IMR-90 (cell line): ENCODE measurements around the gene RRP36. TPM values are rescaled to one million over a fixed set of nuclear protein-coding genes. Genes with fewer than 3 reads are reported as not detected.

Experiments used
- ATAC-seq: fragments of 200-7000 bp; cut with Tn5 transposase; 2 replicates; pipeline ENCODE4 v1.9.1; 2020; ENCODE audit warnings: low read depth, mild to moderate bottlenecking, moderate library complexity
- BruUV-seq: library from RNA; stranded (reverse); fragments of 400-500 nt; replicated peaks from 2 replicates; lab custom pipeline; 2021; lab: Mats Ljungman, UMichigan
- CTCF ChIA-PET: fragments of 300-600 bp; formaldehyde crosslinking; extraction: SDS; loops from one replicate; lab custom pipeline; 2021; ENCODE audit warnings: antibody characterized with exemption; lab: Yijun Ruan, JAX
- POLR2A ChIA-PET: fragments of 300-600 bp; sonication (Branson Sonifier 250); formaldehyde crosslinking; loops from one replicate; lab custom pipeline; 2022; ENCODE audit warnings: antibody characterized with exemption; ENCODE audit not compliant: unreplicated experiment; lab: Charles Lee
- DNase-seq: peaks from one replicate; pipeline ENCODE4 v3.0.0; 2013
- H2AFZ ChIP-seq: replicated peaks from 2 replicates; pipeline ENCODE3; 2013; ENCODE audit warnings: low read length, mild to moderate bottlenecking; ENCODE audit not compliant: poor library complexity
- H2AK5ac ChIP-seq: 2 replicates; pipeline ENCODE4 v1.6.1; 2013; ENCODE audit warnings: low read depth, low read length, inconsistent platforms
- H2AK9ac ChIP-seq: replicated peaks from 2 replicates; pipeline ENCODE3; 2013; ENCODE audit warnings: mild to moderate bottlenecking, low read depth, low read length, moderate library complexity; ENCODE audit not compliant: poor library complexity
- H2BK120ac ChIP-seq: 2 replicates; pipeline ENCODE4 v1.6.1; 2013; ENCODE audit warnings: low read depth, low read length, inconsistent platforms
- H2BK15ac ChIP-seq: 3 replicates; pipeline ENCODE4 v1.6.1; 2013; ENCODE audit warnings: low read depth, low read length, inconsistent platforms
- H2BK20ac ChIP-seq: 2 replicates; pipeline ENCODE4 v1.6.1; 2013; ENCODE audit warnings: low read depth, mild to moderate bottlenecking, inconsistent platforms, low read length, moderate library complexity
- H2BK5ac ChIP-seq: 2 replicates; pipeline ENCODE4 v1.6.1; 2013; ENCODE audit warnings: mild to moderate bottlenecking, low read depth, low read length, inconsistent platforms; ENCODE audit not compliant: poor library complexity, severe bottlenecking
- H3K14ac ChIP-seq: replicated peaks from 2 replicates; pipeline ENCODE4 v1.6.1; 2013; ENCODE audit warnings: low read depth, low read length, inconsistent platforms
- H3K18ac ChIP-seq: 2 replicates; pipeline ENCODE4 v1.6.1; 2013; ENCODE audit warnings: low read depth, low read length, control low read depth
- H3K23ac ChIP-seq: 2 replicates; pipeline ENCODE4 v1.6.1; 2013; ENCODE audit warnings: low read depth, low read length, inconsistent platforms
- H3K27ac ChIP-seq: 2 replicates; pipeline ENCODE4 v1.5.1; 2013; ENCODE audit warnings: mild to moderate bottlenecking, control low read depth, low read length; ENCODE audit not compliant: insufficient read depth
- H3K27me3 ChIP-seq: 2 replicates; pipeline ENCODE4 v1.6.1; 2013; ENCODE audit warnings: low read length; ENCODE audit not compliant: control insufficient read depth, insufficient read depth
- H3K36me3 ChIP-seq: 2 replicates; pipeline ENCODE4 v1.6.1; 2013; ENCODE audit warnings: low read length, mixed read lengths; ENCODE audit not compliant: control insufficient read depth, insufficient read depth
- H3K4ac ChIP-seq: 2 replicates; pipeline ENCODE4 v1.6.1; 2013; ENCODE audit warnings: low read depth, low read length, inconsistent platforms
- H3K4me1 ChIP-seq: 2 replicates; pipeline ENCODE4 v1.6.1; 2013; ENCODE audit warnings: low read length, mixed read lengths; ENCODE audit not compliant: control insufficient read depth, insufficient read depth
- H3K4me2 ChIP-seq: 2 replicates; pipeline ENCODE4 v1.6.1; 2013; ENCODE audit warnings: low read depth, mild to moderate bottlenecking, control low read depth, low read length, moderate library complexity
- H3K4me3 ChIP-seq: 2 replicates; pipeline ENCODE4 v1.5.1; 2013; ENCODE audit warnings: low read depth, mild to moderate bottlenecking, control low read depth, low read length, moderate library complexity; ENCODE audit not compliant: insufficient read depth
- H3K56ac ChIP-seq: 2 replicates; pipeline ENCODE4 v1.6.1; 2013; ENCODE audit warnings: low read length, inconsistent platforms; ENCODE audit not compliant: insufficient read depth; ENCODE audit errors: extremely low read depth
- H3K79me1 ChIP-seq, 2 experiments: 2 replicates each; pipeline ENCODE4 v1.6.1; 2013; ENCODE audit warnings: low read length in 2 of 2, inconsistent platforms in 1 of 2, low read depth in 1 of 2
- H3K9ac ChIP-seq: 2 replicates; pipeline ENCODE4 v1.6.1; 2013; ENCODE audit warnings: low read depth, low read length, control low read depth
- H3K9me1 ChIP-seq: 2 replicates; pipeline ENCODE4 v1.6.1; 2013; ENCODE audit warnings: low read length, inconsistent platforms; ENCODE audit not compliant: insufficient read depth
- H3K9me3 ChIP-seq: 2 replicates; pipeline ENCODE4 v1.6.1; 2013; ENCODE audit warnings: low read length; ENCODE audit not compliant: control insufficient read depth, insufficient read depth
- H4K20me1 ChIP-seq: 2 replicates; pipeline ENCODE4 v1.6.1; 2013; ENCODE audit warnings: low read length, inconsistent platforms; ENCODE audit not compliant: insufficient read depth
- H4K5ac ChIP-seq: 2 replicates; pipeline ENCODE4 v1.6.1; 2013; ENCODE audit warnings: mild to moderate bottlenecking, low read depth, low read length, control low read depth
- H4K8ac ChIP-seq, 2 experiments: 2 replicates each; pipeline ENCODE4 v1.6.1; 2013; ENCODE audit warnings: low read depth in 2 of 2, low read length in 2 of 2, control low read depth in 1 of 2, inconsistent platforms in 1 of 2
- H4K91ac ChIP-seq: 2 replicates; pipeline ENCODE4 v1.6.1; 2013; ENCODE audit warnings: low read depth, low read length, inconsistent platforms; ENCODE audit not compliant: insufficient read depth
- BHLHE40 ChIP-seq: fragments of 150-350 bp; IDR thresholded peaks from 2 replicates; pipeline ENCODE4 v1.6.1; 2016; ENCODE audit warnings: mild to moderate bottlenecking, low read depth, low read length
- CEBPB ChIP-seq: IDR thresholded peaks from 2 replicates; pipeline ENCODE4 v1.6.1; 2012; ENCODE audit warnings: low read depth, low read length, improper control_type of control experiment
- CHD1 ChIP-seq: IDR thresholded peaks from 2 replicates; pipeline ENCODE4 v1.6.1; 2012; ENCODE audit warnings: low read depth, low read length, improper control_type of control experiment
- FOS ChIP-seq: fragments of 150-350 bp; IDR thresholded peaks from 2 replicates; pipeline ENCODE4 v1.6.1; 2016; ENCODE audit warnings: low read depth, low read length
- MAFK ChIP-seq: IDR thresholded peaks from 2 replicates; pipeline ENCODE4 v1.6.1; 2012; ENCODE audit warnings: low read depth, low read length, improper control_type of control experiment
- MAZ ChIP-seq: IDR thresholded peaks from 2 replicates; pipeline ENCODE4 v1.6.1; 2012; ENCODE audit warnings: low read depth, mild to moderate bottlenecking, low read length, improper control_type of control experiment, moderate library complexity, borderline replicate concordance
- MXI1 ChIP-seq: IDR thresholded peaks from 2 replicates; pipeline ENCODE4 v1.6.1; 2012; ENCODE audit warnings: low read depth, mild to moderate bottlenecking, low read length, moderate library complexity, borderline replicate concordance
- RAD21 ChIP-seq: IDR thresholded peaks from 2 replicates; pipeline ENCODE4 v1.6.1; 2012; ENCODE audit warnings: low read length, improper control_type of control experiment
- RCOR1 ChIP-seq: IDR thresholded peaks from 2 replicates; pipeline ENCODE4 v1.6.1; 2012; ENCODE audit warnings: mild to moderate bottlenecking, low read length, improper control_type of control experiment; ENCODE audit not compliant: insufficient replicate concordance
- RFX5 ChIP-seq: IDR thresholded peaks from 2 replicates; pipeline ENCODE4 v1.8.0; 2012; ENCODE audit warnings: low read depth, mild to moderate bottlenecking, low read length, moderate library complexity
- SMC3 ChIP-seq: fragments of 150-350 bp; IDR thresholded peaks from 2 replicates; pipeline ENCODE4 v1.6.1; 2016; ENCODE audit warnings: low read depth, mild to moderate bottlenecking, antibody characterized with exemption, low read length, moderate library complexity
- USF2 ChIP-seq: fragments of 150-350 bp; IDR thresholded peaks from 2 replicates; pipeline ENCODE4 v1.6.1; 2017; ENCODE audit warnings: mild to moderate bottlenecking, antibody characterized with exemption, low read length, low read depth
- WGBS, 2 experiments: methylation state at CpG; one replicate each; pipeline versions ENCODE4 v1.1.5 to v1.1.7; 2013; ENCODE audit warnings: missing lambda C conversion rate in 2 of 2; ENCODE audit not compliant: insufficient read length in 1 of 2; ENCODE audit errors: extremely low coverage in 2 of 2; 5-methylcytosine and 5-hydroxymethylcytosine counted together
- dilution Hi-C: fragments of 300-500 bp; cut with HindIII; formaldehyde crosslinking; loops from one replicate; pipeline ENCODE4 v1.14.3; 2018; ENCODE audit warnings: low sequenced_read_pairs; ENCODE audit not compliant: unreplicated experiment
- in situ Hi-C: fragments of 300-500 bp; cut with MboI; formaldehyde crosslinking; loops from 3 replicates; pipeline ENCODE4 v1.14.3; 2019; ENCODE audit warnings: low sequenced_read_pairs, inconsistent platforms, mixed read lengths
- intact Hi-C: fragments of 100-400 bp; cut with micrococcal nuclease; formaldehyde crosslinking; loops from 2 replicates; pipeline ENCODE4 v1.10.0; 2022
- polyA plus RNA-seq, 3 experiments: library from polyadenylated mRNA; depleted of rRNA; stranded (reverse); fragments of >200 nt; gene quantifications; 2 replicates each; pipeline ENCODE4 v1.2.3, GENCODE V29; 2012; ENCODE audit warnings: low replicate concordance in 1 of 3
- total RNA-seq: library from RNA; depleted of rRNA; stranded (reverse); fragments of >200 nt; gene quantifications from 2 replicates; pipeline ENCODE4 v1.2.3, GENCODE V29; 2012
- TF ChIP-seq, protein P1 (sequence below): fragments of 150-350 bp; IDR thresholded peaks from 2 replicates; pipeline ENCODE4 v1.6.1; 2016; ENCODE audit warnings: low read depth, mild to moderate bottlenecking, low read length, moderate library complexity, borderline replicate concordance

The RRP36 gene
- total and polyA plus RNA-seq, 2 of the 4 experiments (the other 2 are of a cell fraction): 54.3 to 106 TPM

GRCh38 chr6:43053545-43054205 is 32.3 kb downstream of the RRP36 start, which contains the start of gene CUL7 (continued):
- no peak for TF ChIP-seq MAFK
- TF ChIP-seq BHLHE40: no peak

GRCh38 chr6:43054206-43054943 is 33.0 kb downstream of the RRP36 start:
- Histone ChIP-seq H3K4me3 (peak overlapping the region; percentile 16; the same call in 1 of the 2 replicates), H2AFZ (peak overlapping the region; percentile 28), H3K27me3 (no peaks in the 10 kb centered on the region), H3K18ac (no peak overlapping the region), H2AK9ac (peak overlapping the region; percentile 92), H3K4ac (peak overlapping the region; percentile 51), H3K9ac (no peak overlapping the region), H4K5ac (peak overlapping the region; percentile 95), H3K23ac (no peak overlapping the region), H2BK5ac (peak overlapping the region; percentile 61), H2BK20ac (no peak overlapping the region), H3K4me2 (no peak overlapping the region), H4K20me1 (no peaks in the 10 kb centered on the region), H3K9me1 (peaks cover 21% of the 10 kb centered on the region), H3K9me3 (no peaks in the 10 kb centered on the region), H3K14ac (peak overlapping the region; percentile 66; the same call in 1 of the 2 replicates), H3K36me3 (peaks cover 36% of the 10 kb centered on the region), H3K27ac (peak overlapping the region; percentile 17; the same call in 1 of the 2 replicates), H2AK5ac (peak overlapping the region; percentile 92), H2BK120ac (no peak overlapping the region), H3K56ac (no peak overlapping the region), H3K79me1 (peaks cover 30 to 64% of the 10 kb centered on the region in 2 experiments), H2BK15ac (no peak overlapping the region; the same call in 2 of the 3 replicates), H4K91ac (peak overlapping the region; percentile 41; the same call in 1 of the 2 replicates), H4K8ac (peak overlapping the region; percentile 84 to 97), H3K4me1 (peaks cover 20% of the 10 kb centered on the region)
- ChIA-PET CTCF (no interaction called here), POLR2A (interaction anchor here (0.5 to 1.1 kb wide), 5 partner anchors 9 to 302 kb away, joined by 3 to 4 read pairs (median 3); no protein-coding TSS in a partner anchor)
- no TSS peak for BruUV-seq
- ATAC-seq (no peak), DNase-seq (no peak)
- dilution Hi-C loops (no loop called here), intact Hi-C loops (loop anchor here (1.0 to 5.0 kb wide), 2 partner anchors 10 to 88 kb away; no protein-coding TSS in a partner anchor), in situ Hi-C loops (no loop called here)
- WGBS, 2 experiments: 72% methylated on average over 11 of the region's 17 CpGs; no CpG with 5 or more reads in 1 of the 2 experiments
- no peak for TF ChIP-seq RAD21
- no peak for TF ChIP-seq RFX5
- no peak for TF ChIP-seq BHLHE40
- no peak for TF ChIP-seq MXI1
- TF ChIP-seq SMC3: no peak
- TF ChIP-seq, protein P1, sequence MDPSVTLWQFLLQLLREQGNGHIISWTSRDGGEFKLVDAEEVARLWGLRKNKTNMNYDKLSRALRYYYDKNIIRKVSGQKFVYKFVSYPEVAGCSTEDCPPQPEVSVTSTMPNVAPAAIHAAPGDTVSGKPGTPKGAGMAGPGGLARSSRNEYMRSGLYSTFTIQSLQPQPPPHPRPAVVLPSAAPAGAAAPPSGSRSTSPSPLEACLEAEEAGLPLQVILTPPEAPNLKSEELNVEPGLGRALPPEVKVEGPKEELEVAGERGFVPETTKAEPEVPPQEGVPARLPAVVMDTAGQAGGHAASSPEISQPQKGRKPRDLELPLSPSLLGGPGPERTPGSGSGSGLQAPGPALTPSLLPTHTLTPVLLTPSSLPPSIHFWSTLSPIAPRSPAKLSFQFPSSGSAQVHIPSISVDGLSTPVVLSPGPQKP: no peak
- TF ChIP-seq CHD1: no peak
- TF ChIP-seq FOS: no peak
- TF ChIP-seq USF2: no peak
- TF ChIP-seq CEBPB: no peak
- TF ChIP-seq RCOR1: no peak
- TF ChIP-seq MAZ: no peak
